Measurements from ENCODE around the gene ADGRG3. TPM values are rescaled to one million over a fixed set of nuclear protein-coding genes. Genes with fewer than 3 reads are reported as not detected.

ADGRG3 gene
- total and polyA plus RNA-seq, 10 of the 15 experiments (the other 5 are each of a cell fraction or from before 2014, with no cell fraction given), result 0.10 to 0.11 (median 0.10) TPM; not detected in 7

DNA sequence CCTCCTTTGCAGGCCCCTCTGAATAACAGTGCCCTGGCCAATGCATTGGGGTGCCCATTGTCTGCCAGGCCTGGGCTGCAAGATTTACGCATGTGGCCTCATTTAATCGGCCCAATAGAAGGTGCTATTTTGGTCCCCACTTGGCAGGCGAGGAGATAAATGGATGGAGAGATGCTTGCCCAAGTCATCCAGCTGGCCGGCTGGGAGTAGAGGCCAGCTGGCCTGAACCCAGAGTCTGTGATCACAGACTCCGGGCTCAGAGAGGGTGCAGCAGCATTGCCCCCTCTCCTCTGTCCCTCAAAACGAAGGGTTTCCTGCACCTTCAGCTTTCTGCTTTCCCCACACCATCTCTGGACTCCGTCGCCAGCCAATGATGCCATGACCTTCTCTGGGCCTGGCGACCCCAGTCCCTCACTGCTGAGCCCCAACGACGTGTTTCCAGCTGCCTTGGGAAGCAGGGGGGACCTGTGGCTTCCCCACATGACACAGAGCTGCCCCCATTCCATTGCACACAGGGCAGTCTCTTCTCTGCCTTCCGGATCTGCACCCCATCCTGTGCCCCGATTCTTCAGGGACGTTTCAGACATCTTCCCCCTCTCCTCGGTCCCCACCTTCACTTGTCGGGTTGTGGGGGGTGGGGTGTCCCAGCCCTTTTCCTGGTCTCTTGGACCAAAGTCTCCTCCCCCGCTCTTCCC, 43.2 kb upstream of the ADGRG3 start:
- 22% methylated on average over 17 of the region's 17 CpGs for WGBS (ENCODE audit: insufficient coverage, insufficient replicate concordance, low lambda C conversion rate, missing lambda C conversion rate)
- ATAC-seq (no peak), FAIRE-seq (no peak), DNase-seq (ENCODE audit: low read depth, low spot score) (no peak)
- POLR2A ChIA-PET, result no interaction called here
- Histone ChIP-seq H3K9ac (ENCODE audit: control insufficient read depth, insufficient read depth, low read length) (no peak overlapping the region), H3K4me1 (ENCODE audit: control insufficient read depth, insufficient read depth, low read length) (no peaks in the 10 kb centered on the region), H3K9me3 (replicated peaks; ENCODE audit: control insufficient read depth, insufficient read depth, low read length) (no peaks in the 10 kb centered on the region), H2AFZ (ENCODE audit: control insufficient read depth, low read depth, low read length) (no peak overlapping the region), H3K27ac (ENCODE audit: control insufficient read depth, insufficient read depth) (no peak overlapping the region), H3K36me3 (ENCODE audit: control insufficient read depth in 2 of 2, insufficient read depth in 2 of 2, low read length in 1 of 2) (no peaks in the 10 kb centered on the region), H3K27me3 (replicated peaks in 1 of 2; ENCODE audit: control insufficient read depth in 2 of 2, insufficient read depth in 2 of 2, low read length in 1 of 2) (peaks cover 0 to 3% of the 10 kb centered on the region in 2 experiments; a peak in 2 of 4 replicates), H3K4me3 (no peak overlapping the region), H4K20me1 (ENCODE audit: control insufficient read depth, insufficient read depth) (no peaks in the 10 kb centered on the region), H3K4me2 (ENCODE audit: control insufficient read depth, insufficient read depth) (no peak overlapping the region), H3K79me2 (ENCODE audit: control insufficient read depth, insufficient read depth, low read length) (no peaks in the 10 kb centered on the region)
- intact Hi-C loops (cut with micrococcal nuclease; ENCODE audit: unreplicated experiment), result no loop called here
- RAD21 ChIA-PET (ENCODE audit: unreplicated experiment), result no interaction called here
- in situ Hi-C loops (cut with MboI), result no loop called here
- no TSS peak for BruUV-seq (replicated peaks)
- CTCF ChIA-PET, result no interaction called here
- TF ChIP-seq CBFB (IDR thresholded peaks at IDR 0.05; ENCODE audit: low read depth) (no peak), YY1 (IDR thresholded peaks at IDR 0.05; ENCODE audit: low read depth, low read length) (no peak), BCL11A (IDR thresholded peaks at IDR 0.05; ENCODE audit: low read depth, low read length) (no peak)
- SMC1A ChIA-PET (ENCODE audit: uncharacterized antibody, unreplicated experiment), result interaction anchor here (1.0 to 2.8 kb wide), 2 partner anchors 15 to 23 kb away, joined by 3 to 11 read pairs; no protein-coding TSS in a partner anchor

DNA sequence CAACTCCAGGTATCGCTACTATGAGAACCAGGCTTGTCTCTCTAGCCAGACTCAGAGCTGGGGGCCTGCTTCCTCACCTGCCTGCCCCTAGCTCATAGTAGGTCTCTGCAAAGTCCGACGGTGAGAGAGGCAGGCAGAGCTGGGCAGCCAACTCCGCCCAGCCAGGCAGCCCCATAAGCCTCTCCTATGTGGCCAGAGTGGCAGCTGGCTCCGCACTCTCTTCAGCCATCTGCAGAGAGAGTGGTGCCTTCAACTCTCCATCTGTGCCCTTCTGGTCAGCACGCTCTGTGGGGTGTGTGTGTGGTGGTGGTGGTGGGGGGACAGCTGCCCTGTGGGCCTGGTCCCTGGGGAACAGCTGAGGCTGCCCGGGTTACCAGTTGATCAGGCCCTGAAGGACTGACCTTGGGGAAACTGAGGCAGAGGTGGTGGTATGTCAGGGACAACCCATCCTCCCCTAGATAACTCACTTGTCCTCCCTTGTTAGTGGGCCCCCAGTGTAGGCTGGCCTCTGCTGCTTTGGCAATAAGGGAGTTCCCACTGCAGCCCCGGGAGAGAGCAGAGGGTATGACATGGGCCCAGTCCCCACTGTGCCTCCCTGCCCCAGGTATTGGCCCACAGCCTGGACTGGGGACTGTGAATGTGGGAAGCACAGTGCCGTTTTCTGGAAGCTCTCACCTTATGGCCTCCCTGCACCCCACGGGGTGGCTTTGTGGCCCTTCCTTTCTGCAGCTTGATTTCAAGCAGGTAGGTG, 41.5 kb upstream of the ADGRG3 start:
- FAIRE-seq (no peak), DNase-seq (ENCODE audit: low read depth, low spot score) (no peak), ATAC-seq (no peak)
- 35% methylated on average over 10 of the region's 10 CpGs for WGBS (ENCODE audit: insufficient coverage, insufficient replicate concordance, low lambda C conversion rate, missing lambda C conversion rate)
- Histone ChIP-seq H4K20me1 (ENCODE audit: control insufficient read depth, insufficient read depth) (no peaks in the 10 kb centered on the region), H3K4me3 (no peak overlapping the region), H3K4me1 (ENCODE audit: control insufficient read depth, insufficient read depth, low read length) (no peaks in the 10 kb centered on the region), H3K36me3 (ENCODE audit: control insufficient read depth in 2 of 2, insufficient read depth in 2 of 2, low read length in 1 of 2) (no peaks in the 10 kb centered on the region), H3K79me2 (ENCODE audit: control insufficient read depth, insufficient read depth, low read length) (no peaks in the 10 kb centered on the region), H3K9me3 (replicated peaks; ENCODE audit: control insufficient read depth, insufficient read depth, low read length) (no peaks in the 10 kb centered on the region), H3K27me3 (replicated peaks in 1 of 2; ENCODE audit: control insufficient read depth in 2 of 2, insufficient read depth in 2 of 2, low read length in 1 of 2) (peaks cover 0 to 3% of the 10 kb centered on the region in 2 experiments; a peak in 3 of 4 replicates), H3K27ac (ENCODE audit: control insufficient read depth, insufficient read depth) (no peak overlapping the region), H3K9ac (ENCODE audit: control insufficient read depth, insufficient read depth, low read length) (no peak overlapping the region), H2AFZ (ENCODE audit: control insufficient read depth, low read depth, low read length) (no peak overlapping the region), H3K4me2 (ENCODE audit: control insufficient read depth, insufficient read depth) (no peak overlapping the region)
- SMC1A ChIA-PET (ENCODE audit: uncharacterized antibody, unreplicated experiment), result interaction anchor here (0.9 to 1.6 kb wide), 2 partner anchors 12 to 21 kb away, joined by 3 to 4 read pairs; no protein-coding TSS in a partner anchor
- no TSS peak for BruUV-seq (replicated peaks)
- in situ Hi-C loops (cut with MboI), result no loop called here
- CTCF ChIA-PET, result no interaction called here
- POLR2A ChIA-PET, result no interaction called here
- intact Hi-C loops (cut with micrococcal nuclease; ENCODE audit: unreplicated experiment), result no loop called here
- RAD21 ChIA-PET (ENCODE audit: unreplicated experiment), result interaction anchor here (1.2 kb wide), 1 partner anchor 25 kb away, joined by 4 read pairs; no protein-coding TSS in a partner anchor
- no peak for TF ChIP-seq CHD4 (IDR thresholded peaks at IDR 0.05)
- TF ChIP-seq ETV6 (conservative IDR thresholded peaks at IDR 0.05 in 1 of 2, IDR thresholded peaks at IDR 0.05 in 1 of 2; ENCODE audit: borderline replicate concordance in 1 of 2, low read depth in 1 of 2), result no peak
- no peak for TF ChIP-seq TBL1XR1 (IDR thresholded peaks at IDR 0.05; ENCODE audit: low read depth, low read length)
- TF ChIP-seq, protein P1, sequence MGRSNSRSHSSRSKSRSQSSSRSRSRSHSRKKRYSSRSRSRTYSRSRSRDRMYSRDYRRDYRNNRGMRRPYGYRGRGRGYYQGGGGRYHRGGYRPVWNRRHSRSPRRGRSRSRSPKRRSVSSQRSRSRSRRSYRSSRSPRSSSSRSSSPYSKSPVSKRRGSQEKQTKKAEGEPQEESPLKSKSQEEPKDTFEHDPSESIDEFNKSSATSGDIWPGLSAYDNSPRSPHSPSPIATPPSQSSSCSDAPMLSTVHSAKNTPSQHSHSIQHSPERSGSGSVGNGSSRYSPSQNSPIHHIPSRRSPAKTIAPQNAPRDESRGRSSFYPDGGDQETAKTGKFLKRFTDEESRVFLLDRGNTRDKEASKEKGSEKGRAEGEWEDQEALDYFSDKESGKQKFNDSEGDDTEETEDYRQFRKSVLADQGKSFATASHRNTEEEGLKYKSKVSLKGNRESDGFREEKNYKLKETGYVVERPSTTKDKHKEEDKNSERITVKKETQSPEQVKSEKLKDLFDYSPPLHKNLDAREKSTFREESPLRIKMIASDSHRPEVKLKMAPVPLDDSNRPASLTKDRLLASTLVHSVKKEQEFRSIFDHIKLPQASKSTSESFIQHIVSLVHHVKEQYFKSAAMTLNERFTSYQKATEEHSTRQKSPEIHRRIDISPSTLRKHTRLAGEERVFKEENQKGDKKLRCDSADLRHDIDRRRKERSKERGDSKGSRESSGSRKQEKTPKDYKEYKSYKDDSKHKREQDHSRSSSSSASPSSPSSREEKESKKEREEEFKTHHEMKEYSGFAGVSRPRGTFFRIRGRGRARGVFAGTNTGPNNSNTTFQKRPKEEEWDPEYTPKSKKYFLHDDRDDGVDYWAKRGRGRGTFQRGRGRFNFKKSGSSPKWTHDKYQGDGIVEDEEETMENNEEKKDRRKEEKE (IDR thresholded peaks at IDR 0.05), result no peak
- no peak for TF ChIP-seq POU2F2 (IDR thresholded peaks at IDR 0.05; ENCODE audit: borderline replicate concordance, low read depth, low read length)
- TF ChIP-seq BACH1 (IDR thresholded peaks at IDR 0.05; ENCODE audit: borderline replicate concordance), result no peak
- no peak for TF ChIP-seq ATF3 (IDR thresholded peaks at IDR 0.05; ENCODE audit: borderline replicate concordance, extremely low read depth, low read depth, low read length)
